Stomach (tissue), 4 donors: ENCODE results near the gene PIN4.

Source experiments
- CTCF ChIP-seq, 7 experiments: fragments of 450-650 bp in 4 of 7; fragments of 200-600 bp in 3 of 7; sonication (generic) in 3 of 7; IDR thresholded peaks; one replicate each; pipeline ENCODE4 v1.5.1; 2016 to 2019; ENCODE audit warnings: antibody characterized with exemption in 7 of 7, control low read depth in 2 of 7, mild to moderate bottlenecking in 1 of 7
- POLR2A ChIP-seq, 4 donors: fragments of 450-650 bp; IDR thresholded peaks; one replicate each; pipeline ENCODE4 v1.6.1; 2016; ENCODE audit warnings: antibody characterized with exemption in 4 of 4, control low read depth in 2 of 4, mild to moderate bottlenecking in 1 of 4, moderate library complexity in 1 of 4

GRCh38 chrX:72182924-72183323 is 1.4 kb downstream of the PIN4 start:
- TF ChIP-seq CTCF (IDR thresholded peaks at IDR 0.05), result no peak
- no peak for TF ChIP-seq POLR2A (IDR thresholded peaks at IDR 0.05)
